Neural crest cell (in vitro differentiated cells): ENCODE data around the gene CISH. TPM values are rescaled to one million over a fixed set of nuclear protein-coding genes. Genes with fewer than 3 reads are reported as not detected.

Experiments
- DNase-seq: peaks from one replicate; pipeline ENCODE4 v3.0.0; 2021; ENCODE audit warnings: low read depth, mixed read lengths, low spot score
- H3K27ac Mint-ChIP-seq: one replicate; pipeline ENCODE4 v1.8.0; 2021; ENCODE audit warnings: mild to moderate bottlenecking, mixed read lengths; ENCODE audit not compliant: unreplicated experiment
- H3K27me3 Mint-ChIP-seq: 2 replicates; pipeline ENCODE4 v1.8.0; 2021; ENCODE audit warnings: low read depth, mild to moderate bottlenecking, mixed read lengths
- H3K36me3 Mint-ChIP-seq: 2 replicates; pipeline ENCODE4 v1.8.0; 2021; ENCODE audit warnings: low read depth, mild to moderate bottlenecking, mixed read lengths
- H3K4me1 Mint-ChIP-seq: 2 replicates; pipeline ENCODE4 v1.8.0; 2021; ENCODE audit warnings: mixed read lengths
- H3K4me3 Mint-ChIP-seq: one replicate; pipeline ENCODE4 v1.8.0; 2021; ENCODE audit warnings: mild to moderate bottlenecking, mixed read lengths
- H3K9me3 Mint-ChIP-seq: 2 replicates; pipeline ENCODE4 v1.8.0; 2021; ENCODE audit warnings: mixed read lengths
- CTCF ChIP-seq: fragments of 200-600 bp; sonication (generic); conservative IDR thresholded peaks from 2 replicates; pipeline ENCODE4 v1.5.0; 2021; ENCODE audit warnings: antibody characterized with exemption, mild to moderate bottlenecking
- total RNA-seq: library from RNA; stranded (reverse); gene quantifications from 2 replicates; pipeline ENCODE4 v1.2.1, GENCODE V29; 2021

The CISH gene
- total RNA-seq, 1 donor from 2014 or later = 8.6 TPM

GRCh38 chr3:50604110-50604621 lies 7.4 kb downstream of the CISH start:
- H3K27me3 Mint-ChIP-seq = no peaks in the 10 kb centered on the region
- H3K36me3 Mint-ChIP-seq = no peaks in the 10 kb centered on the region

GRCh38 chr3:50603261-50604109 lies 8.1 kb downstream of the CISH start:
- Mint-ChIP-seq H3K4me1 (peaks cover 5% of the 10 kb centered on the region), H3K27me3 (no peaks in the 10 kb centered on the region), H3K4me3 (peak overlapping the region; percentile 4), H3K9me3 (no peaks in the 10 kb centered on the region), H3K36me3 (no peaks in the 10 kb centered on the region), H3K27ac (peak overlapping the region; percentile 23)
- no peak for DNase-seq
- TF ChIP-seq CTCF = no peak

More at GRCh38 chr3:50604110-50604621, 7.4 kb downstream of the CISH start:
- Mint-ChIP-seq H3K9me3 (no peaks in the 10 kb centered on the region), H3K27ac (peak overlapping the region; percentile 68), H3K4me3 (no peak overlapping the region), H3K4me1 (peaks cover 5% of the 10 kb centered on the region)
- TF ChIP-seq CTCF = no peak
- DNase-seq = no peak

- Mint-ChIP-seq H3K27me3 (no peaks in the 10 kb centered on the region), H3K36me3 (no peaks in the 10 kb centered on the region), H3K4me1 (peaks cover 5% of the 10 kb centered on the region), H3K9me3 (no peaks in the 10 kb centered on the region), H3K4me3 (no peak overlapping the region), H3K27ac (peak overlapping the region; percentile 67)
- TF ChIP-seq CTCF = no peak
- DNase-seq = no peak
Measured at GRCh38 chr3:50602595-50603191, 8.9 kb downstream of the CISH start.

- Mint-ChIP-seq H3K4me3 (no peak overlapping the region), H3K4me1 (peaks cover 5% of the 10 kb centered on the region), H3K27me3 (no peaks in the 10 kb centered on the region), H3K27ac (no peak overlapping the region), H3K9me3 (no peaks in the 10 kb centered on the region), H3K36me3 (no peaks in the 10 kb centered on the region)
- no peak for TF ChIP-seq CTCF
- DNase-seq = no peak
Measured at GRCh38 chr3:50600841-50601591, 10.6 kb downstream of the CISH start.

GRCh38 chr3:50600141-50600753 lies 11.3 kb downstream of the CISH start:
- H3K9me3 Mint-ChIP-seq = no peaks in the 10 kb centered on the region
- TF ChIP-seq CTCF = no peak
- no peaks in the 10 kb centered on the region for H3K27me3 Mint-ChIP-seq

More at GRCh38 chr3:50600141-50600753, 11.3 kb downstream of the CISH start:
- no peaks in the 10 kb centered on the region for H3K36me3 Mint-ChIP-seq
- no peak overlapping the region for H3K4me3 Mint-ChIP-seq
- no peak overlapping the region for H3K27ac Mint-ChIP-seq
- no peak for DNase-seq
- H3K4me1 Mint-ChIP-seq = peaks cover 5% of the 10 kb centered on the region
